CD4-positive, alpha-beta T cell treated with Interleukin-15 for 1 hour (primary cell): ENCODE measurements around the gene MGLL.
A peak's percentile ranks its signal among the peaks of the same experiment; 100 is the strongest.

Experiments used
- DNase-seq: peaks from one replicate; pipeline ENCODE4 v3.0.0-alpha.2; 2020

Gene MGLL

DNA sequence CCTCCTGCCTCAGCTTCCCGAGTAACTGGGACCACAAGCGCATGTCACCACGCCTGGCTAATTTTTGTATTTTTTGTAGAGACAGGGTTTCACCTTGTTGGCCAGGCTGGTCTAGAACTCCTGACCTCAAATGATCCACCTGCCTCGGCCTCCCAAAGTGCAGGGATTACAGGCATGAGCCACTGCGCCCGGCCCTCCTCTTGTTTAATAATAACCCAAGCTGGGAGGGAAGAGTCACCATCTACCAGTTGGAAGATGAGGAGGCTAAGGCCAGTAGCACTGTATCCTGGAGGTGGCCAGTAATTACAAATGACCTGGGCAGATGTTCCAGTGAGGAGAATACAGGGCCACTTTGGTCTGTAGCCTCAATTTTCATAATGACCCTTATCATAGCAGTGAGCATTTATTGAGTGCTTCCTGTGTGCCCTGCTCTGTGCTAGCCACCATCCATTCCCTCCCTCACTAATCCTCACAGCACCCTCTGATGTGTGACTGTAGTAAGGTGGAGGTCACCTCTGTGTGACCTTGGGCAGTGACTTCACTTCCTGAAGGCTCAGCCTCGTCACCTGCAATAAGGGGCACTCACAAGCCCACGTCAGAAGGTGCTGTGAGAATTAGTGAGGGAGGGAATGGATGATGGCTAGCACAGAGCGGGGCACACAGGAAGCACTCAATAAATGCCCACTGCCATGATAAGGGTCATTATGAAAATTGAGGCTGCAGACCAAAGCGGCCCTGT is 85.3 kb downstream of the MGLL start:
- no peak for DNase-seq

DNA sequence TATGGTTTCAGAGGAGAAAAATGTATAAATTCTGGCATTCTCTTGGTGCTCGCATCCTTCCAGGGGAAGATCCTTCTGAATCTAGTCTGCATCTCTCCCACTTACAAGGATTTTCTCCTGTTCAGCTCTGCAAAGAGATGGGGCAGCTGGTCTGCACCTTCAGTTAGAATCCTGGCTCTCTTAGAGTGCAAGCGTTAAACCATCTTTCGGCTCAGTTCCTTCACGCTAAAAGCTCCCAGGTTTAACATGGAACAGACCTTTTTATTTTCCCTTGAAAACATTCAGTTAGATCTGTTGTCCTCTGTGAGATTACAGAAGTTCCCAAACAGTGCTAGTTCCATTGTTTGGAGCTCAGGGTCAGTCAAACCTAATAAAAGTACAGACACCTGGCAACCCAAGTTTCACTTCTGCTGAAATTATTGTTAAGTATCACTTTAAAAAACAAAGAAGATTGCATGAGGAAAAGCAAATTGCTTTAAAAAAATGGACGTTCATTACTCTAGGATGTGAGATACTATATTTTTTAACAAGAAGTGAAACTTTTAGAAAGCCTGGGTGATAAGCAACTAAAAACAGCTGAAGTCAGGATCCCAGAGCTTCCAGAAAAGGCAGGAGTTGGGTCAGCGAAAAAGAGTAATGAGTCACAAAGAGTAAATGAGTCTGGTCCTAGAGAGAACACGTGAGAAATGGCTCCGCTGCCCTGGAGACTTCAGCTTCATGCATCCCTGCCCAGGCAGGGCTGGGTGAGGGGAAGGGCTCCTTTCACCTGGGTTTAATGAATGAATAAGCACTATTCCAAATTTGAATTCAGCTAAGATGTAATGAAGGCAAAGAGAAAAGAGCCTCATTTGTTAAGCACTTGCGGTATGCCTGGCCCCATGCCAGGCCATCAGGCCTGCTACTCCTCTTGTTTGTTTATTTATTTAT is 86.3 kb downstream of the MGLL start:
- DNase-seq, result peak; percentile 24

DNA sequence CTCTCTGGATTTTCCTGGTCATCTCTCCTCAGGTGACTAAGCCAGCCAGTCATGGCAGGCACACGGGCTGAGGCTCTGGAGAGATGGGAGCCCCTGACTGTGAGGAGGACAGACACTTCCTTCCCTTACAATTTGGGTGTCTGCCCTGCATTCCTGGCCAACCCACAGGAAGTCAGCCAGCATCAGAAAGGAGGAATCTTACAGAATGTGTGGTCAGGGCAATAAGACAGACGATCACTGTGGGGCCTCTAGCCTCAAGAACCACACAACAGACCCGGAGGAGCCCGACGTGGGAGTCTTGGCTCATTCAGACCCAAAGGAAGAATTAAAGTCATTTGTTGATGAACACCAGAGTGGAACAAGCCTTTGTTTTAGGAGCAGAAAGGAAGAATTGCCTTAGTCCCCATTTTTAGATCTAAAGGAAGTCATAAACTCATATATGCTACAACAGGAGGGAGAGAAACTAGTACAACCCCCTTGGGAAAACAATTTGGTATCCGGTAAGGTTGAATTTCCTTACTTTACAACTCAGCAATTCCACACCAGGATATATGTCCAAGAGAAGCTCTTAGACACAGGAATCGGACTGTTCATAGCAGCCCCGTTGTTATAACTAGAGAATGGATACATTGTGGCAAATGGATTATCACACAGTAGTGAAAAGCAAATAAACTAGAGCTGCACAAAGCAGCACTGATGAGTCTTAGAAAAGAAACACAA is 87.4 kb downstream of the MGLL start:
- DNase-seq, result peak; percentile 31

DNA sequence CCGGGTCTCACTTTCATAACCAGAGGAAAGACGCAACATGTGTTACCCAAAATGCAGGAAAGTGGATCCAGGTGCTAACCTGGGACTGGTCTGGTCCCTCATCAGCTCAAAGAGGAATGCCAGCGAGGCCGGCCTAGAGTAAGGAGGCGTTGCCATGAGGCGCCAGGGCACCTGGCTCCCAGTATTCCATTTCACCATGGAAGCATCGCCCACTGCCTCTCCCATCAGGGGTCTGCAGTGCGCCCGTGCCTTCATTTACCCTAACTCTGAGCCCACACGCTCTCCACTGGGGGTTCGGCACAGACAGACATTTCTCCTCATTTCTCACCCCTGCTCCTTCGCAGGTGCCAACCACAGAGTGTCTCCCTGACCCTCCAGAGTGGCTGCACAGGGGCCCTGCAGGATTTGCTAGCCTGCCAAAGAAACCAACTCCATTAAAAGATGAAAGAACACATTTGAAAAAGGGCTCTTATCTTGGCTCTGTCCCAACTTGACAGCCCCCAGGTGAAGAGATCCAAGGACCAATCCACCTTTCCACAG is 88.1 kb downstream of the MGLL start:
- DNase-seq, result no peak

DNA sequence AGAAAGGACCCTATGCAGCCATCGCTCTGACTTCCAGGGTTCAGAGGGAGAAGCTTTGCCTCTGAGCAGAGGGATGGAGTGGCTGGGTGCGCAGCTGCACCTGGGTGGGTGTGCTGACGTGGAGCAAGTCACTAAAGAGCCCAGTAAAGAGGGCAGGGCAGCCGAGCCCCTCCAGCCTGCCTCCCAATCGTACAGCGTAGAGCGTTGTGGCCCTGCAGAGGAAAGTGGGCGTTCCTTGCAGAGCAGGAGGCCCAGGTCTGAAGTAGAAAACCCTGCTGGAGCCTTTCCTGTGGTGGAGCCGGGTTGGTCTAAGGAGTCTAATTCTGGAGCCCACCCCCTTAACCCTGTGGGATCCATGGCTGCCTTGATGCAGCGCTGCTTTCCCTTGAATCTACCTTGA is 88.5 kb downstream of the MGLL start:
- no peak for DNase-seq

DNA sequence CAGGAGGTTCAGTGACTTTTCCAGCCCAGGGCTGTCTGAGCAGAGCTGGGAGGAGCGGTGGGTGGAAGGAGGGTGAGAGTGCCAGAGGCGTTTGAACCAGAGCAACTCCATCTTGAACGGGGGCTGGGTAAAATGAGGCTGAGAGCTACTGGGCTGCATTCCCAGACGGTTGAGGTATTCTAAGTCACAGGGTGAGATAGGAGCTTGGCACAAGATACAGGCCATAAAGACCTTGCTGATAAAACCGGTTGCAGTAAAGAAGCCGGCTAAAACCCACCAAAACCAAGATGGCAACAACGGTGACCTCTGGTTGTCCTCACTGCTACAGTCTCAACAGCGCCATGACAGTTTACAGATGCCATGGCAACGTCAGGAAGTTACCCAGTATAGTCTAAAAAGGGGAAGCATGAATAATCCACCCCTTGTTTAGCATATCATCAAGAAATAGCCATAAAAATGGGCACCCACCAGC is 89.4 kb downstream of the MGLL start:
- peak; percentile 36 for DNase-seq

DNA sequence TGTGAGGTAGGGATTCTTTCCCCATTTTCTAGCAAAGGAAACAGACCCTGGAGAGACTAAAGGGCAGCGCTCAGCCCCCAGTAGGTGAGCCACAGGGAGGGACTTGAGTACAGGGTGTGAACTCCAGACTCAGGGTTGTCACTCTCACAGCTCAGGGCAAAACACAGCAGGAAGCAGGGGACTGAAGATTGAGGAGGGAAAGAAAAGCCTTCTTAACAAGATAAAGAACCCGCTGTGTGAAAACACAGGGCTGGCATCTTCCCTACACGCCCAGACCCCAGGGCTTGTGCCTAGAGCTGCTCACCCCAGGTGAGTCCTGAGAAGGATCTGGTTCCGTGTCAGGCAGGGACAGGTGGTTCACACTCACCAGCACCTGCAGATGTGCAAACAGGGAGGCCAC is 90.0 kb downstream of the MGLL start:
- DNase-seq, result no peak

DNA sequence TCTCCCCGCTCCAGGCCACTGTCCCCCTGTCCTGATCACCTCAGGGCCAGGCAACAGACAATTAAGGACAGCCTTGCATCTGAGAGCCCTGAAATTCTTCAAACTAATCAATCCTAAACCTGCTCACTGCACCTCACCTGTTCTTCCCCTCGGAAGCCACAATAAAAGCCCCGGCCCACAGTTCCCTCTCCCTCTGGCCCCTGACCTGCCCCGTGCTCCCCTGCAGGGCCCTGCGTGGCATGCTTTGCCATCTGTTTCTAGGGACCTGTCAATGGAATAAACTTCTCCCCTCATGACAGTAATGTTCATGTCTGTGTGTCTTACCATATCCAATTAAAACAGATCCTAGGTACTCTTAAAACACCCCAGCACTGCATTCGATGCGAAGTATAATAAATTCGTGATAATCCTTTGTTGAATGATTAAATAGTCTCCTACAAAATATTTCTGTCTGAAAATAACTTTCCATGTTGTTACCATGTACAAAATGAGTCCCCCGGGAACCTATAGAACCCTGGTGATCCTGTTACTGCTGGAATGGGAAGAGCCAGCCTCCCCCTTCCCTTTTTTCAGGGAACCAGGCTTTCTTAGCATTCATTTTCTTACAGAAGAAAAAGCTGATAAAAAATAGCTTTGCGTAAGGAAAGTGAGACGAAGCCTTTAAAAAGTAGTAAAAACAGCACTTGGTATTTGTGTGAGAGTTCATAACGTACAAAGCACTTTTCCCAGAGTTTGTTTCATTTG is 90.6 kb downstream of the MGLL start:
- no peak for DNase-seq

DNA sequence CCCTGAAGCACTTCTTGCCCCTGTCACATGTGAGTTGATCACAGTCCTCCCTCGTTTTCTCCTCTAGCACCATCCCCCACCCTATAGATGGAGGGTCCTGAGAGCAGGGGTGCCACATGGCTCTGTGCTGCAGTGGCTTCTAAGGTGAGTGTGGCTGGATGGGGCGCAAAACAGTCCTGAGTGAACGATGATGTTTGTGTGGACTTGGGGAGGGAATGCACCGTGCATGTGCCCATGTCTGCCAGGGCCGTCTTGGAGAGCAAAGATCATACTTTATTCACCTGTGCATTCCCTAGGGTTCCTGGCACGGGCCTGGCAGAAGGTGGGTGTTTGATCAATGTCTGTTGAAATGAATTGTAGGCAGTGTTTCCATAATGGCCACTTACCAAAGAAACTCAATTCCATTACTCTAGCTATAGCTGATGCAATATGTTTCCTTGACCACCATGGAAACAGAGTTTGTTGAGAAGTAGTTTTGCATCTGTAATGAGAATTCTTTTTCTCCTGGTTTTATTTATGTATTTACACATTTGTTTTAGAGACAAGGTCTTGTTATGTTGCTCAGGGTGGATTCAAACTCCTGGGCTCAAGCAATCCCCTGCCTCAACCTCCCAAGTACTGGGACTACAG is 91.5 kb downstream of the MGLL start:
- DNase-seq, result no peak

DNA sequence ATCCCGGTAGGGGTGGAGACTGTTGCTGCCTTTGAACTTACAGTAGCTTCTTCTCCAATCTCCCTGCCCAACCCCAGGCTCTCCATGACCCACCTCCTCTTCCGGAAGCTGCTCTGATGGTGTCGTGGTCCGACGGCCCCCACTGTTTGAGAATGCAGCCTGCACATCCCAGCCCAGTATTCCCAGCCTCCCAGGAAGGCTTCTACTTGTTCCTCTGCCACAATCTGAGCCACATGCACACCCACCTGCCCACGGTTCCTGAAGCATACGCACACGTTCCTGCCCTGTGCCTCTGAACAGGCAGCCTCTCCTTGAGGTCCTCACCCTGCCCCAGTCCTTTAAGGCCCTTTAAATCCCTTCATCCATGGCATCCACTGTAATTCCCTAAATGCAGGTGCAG is 92.1 kb downstream of the MGLL start:
- DNase-seq, result no peak

DNA sequence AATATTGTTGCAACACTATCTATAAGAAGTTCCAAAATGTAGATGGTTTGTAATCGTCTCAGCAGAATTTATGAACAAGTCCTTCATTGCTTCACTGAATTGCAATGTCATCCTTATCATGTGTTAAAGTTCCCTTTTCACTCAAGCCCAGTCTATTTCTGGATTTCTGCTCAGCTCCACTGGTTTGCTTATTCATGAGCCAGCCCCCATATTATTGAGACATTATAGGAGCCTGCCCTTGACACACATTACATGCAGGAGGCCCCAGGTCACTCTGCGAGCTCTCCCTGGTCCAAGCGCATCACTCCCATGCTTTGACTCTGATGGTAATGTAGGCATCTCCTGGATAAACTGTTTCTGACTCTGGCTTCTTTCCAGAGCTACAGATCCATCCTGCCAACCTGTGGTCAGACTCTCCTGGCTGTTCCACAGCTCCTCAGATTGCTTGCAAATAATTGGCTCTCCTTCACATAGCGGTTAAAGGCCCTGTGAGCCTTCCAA is 92.7 kb downstream of the MGLL start:
- DNase-seq, result peak; percentile 46

DNA sequence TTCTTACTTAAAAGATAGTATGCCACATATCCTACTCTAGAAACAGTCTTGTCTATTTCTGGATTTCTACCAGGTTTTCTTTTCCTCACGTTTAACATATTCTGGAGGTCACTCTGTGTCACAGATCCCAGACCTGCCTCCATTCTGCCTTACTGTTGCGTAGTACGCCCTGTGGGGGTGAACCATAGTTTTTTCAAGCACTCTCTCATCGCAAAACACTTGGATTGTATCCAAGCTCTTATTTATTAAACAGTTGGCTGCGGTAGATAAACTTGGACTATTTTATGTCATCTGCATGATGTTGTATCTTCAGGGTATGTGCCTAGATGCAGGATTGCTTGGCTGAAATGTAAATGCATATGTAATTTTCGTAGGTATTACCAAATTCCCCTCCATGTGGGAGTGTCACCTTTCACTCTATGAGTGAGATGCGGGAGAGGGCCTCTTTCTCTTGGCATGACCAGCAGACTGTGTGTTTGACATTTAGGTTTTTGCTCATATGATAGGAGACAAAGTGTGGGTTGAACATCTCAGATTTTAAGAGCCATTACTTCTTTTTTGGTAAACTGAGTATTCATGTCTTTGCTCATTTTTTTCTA is 93.8 kb downstream of the MGLL start:
- no peak for DNase-seq

DNA sequence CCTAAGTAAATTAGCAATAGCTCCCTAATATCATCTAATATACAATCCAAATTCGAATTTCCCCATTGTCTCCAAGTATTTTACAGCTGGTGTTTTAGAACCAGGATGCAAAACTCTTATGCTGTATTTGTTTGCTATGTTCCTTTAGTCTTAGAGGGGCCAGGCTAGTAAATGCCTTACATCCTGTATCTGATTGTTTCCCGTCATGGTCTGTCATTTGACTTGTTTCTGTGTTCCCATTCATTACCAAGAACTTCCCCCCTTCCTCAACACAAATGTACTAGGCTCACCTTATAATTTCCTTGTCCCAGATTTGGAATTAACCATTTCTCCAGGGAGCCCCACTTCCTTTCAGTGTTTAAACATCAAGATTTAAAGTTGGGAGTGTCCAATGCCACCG is 95.4 kb downstream of the MGLL start:
- DNase-seq, result no peak

DNA sequence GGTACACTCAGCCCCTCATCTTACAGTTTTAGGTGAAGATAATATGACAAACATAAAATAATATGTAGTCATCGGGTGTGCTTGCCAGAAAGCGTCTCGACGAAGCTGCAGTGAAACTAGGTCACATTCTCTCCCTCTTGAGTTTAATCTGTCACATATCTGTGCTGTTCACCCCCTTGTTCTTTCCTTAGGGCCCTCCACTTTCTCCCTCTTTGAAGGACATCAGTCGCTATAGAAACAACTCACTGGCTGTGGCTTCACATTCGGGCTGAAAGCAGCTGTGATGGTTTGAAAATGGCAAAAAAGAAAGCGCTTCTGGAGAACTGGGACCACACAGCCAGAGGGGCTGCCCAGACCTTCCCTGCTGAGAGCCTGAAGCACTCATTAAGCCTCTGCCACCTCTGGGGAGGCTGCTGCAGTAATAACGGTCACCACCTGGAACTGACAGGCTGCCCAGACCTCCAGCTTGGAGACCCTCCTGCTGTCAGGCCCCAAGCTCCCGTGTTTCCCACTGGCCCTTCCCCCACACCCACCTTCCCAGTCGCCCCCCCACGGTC is 99.2 kb downstream of the MGLL start:
- no peak for DNase-seq

DNA sequence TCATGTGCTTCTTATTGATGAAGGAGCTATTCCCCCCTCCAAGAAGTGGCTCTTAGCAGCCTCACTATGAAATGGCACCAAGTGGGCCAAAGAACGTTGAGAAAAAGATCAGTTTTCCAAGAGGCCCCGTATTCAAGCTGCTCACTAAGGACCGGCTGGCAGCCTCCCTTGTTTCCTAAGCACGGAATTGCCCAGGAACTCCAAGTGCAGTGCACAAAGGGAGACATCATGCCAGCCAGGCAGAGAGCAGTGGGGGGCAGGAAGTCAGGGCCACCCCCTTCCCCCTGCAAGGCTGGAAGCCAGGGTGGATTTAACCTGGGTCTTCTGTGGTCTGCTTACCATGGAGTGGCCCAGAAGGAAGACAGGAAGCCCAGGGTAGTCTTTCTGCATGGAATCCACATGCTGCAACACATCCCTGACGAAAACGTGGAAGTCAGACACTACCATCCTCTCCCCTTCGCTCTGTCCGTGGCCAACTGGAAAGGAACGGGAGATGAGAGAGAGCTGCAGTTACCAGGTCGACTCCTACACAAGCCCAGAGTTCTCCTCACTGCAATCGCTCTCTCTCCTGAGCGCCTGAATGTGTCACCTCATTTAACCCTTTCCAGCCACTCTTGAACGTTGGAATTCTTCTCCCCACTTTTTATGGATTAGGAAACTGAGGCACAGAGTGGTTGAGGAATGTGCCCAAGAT is 100.1 kb downstream of the MGLL start:
- DNase-seq, result no peak

DNA sequence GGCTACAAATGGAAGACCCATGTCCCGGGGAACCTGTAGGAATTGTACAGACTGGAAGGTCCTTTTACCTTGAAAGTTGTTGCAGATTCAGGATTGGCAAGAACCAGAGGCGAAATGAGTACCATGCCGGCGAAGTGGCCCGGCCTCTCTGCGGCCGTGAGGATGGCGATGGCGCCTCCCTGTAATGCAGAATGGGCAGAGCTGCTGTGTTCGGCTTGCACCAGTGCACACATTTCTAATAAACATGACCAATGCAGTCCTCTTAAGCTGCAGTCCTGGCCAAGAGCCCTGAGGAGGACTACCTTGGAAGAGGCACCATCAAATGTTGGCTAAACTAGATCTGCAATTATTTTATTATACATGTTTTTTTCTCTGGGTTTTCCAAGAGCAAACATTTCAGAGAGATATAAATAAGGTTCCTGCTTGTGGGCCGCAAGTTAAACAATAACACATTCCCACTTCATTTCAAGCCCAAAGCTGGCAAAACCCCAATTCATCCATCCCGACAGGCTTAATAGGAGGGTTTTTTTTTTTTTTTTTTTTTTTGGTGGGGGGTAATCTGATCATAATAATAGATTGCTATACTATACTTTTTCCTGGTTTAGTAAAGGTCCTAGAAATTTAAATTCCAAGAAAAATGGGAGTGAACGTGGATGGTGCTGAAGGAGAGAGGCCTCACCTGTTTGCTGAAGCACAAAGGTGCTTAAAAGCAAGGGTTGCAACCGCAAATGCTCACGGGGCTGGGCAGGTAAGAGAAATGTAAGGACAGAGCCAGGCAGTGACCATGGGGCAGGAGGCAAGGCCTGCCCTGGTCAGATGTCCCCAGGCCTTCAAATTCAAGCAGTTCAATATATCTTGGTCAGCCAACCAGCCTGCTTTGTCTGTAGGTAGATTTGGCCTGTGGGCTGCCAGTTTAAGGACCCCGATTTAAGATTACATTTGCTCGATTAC is 101.1 kb downstream of the MGLL start:
- DNase-seq, result no peak

DNA sequence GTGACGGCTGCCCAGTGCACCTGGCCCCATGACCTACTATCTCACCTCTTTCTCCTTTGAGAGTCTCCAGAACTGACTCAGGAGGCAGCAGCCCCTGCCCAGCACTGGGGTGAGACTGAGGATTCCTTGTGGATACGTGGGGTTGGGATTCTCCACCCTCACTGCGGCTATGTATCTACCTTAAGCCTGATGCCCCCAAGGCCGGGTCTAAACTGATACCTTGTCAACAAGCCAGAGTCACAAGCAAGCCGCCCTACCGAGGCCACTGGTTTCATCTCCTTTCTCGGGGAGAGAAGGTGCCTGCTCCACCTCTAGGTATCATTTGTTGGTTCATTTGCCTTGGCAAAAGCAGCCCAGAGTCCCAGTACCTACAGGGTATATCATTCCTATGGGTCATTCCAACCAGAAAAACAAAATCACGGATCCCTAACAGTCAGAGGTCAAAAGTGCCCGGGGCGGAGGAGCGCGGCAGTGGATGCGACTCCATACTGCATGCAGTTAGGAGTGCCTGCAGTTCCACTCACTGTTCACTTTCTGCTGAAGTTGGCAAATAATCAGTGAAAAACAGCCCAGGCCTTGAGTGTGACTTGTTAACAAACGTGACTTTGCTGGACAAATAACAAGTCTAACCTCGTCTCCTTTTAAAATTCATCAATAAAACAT is 102.0 kb downstream of the MGLL start:
- no peak for DNase-seq

DNA sequence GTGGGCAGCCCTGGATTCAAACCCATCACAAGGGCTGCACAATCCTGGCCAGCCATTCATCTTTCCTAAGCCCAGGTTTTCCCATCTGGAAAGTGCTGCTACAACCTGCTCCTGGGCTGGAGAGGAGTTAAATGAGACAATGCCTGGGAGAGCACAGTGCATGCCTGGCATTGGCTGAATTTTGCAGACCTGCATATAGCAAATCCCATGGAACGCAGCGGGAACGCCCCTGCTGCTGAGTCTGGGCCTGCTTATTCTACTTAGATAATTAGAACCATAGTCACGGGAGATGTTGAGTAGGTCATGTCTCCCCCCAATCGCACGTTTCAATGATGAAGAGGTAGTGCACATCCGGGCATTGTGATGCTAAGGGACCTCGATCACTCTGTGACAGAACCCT is 102.9 kb downstream of the MGLL start:
- DNase-seq, result no peak

DNA sequence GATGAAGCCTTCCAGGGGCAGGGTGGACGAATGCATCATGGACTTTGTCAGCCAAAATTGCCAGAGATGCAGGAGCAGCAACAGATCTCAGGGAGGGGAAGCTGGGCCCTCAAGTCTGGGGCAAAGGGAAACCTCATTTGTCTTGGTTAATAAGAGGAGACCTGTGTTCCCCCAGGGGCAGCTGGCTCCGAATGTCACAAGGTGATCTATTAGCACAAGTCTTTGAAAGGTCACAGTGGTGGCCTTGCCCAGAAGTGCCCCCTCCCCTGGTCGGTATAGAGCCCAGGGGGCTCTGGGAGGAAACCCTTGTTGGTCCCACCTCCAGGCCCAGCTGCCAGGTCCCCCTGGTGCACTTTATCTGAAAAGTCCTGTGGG is 103.4 kb downstream of the MGLL start:
- no peak for DNase-seq
